ENCODE data around the gene TMEM123.

DNA sequence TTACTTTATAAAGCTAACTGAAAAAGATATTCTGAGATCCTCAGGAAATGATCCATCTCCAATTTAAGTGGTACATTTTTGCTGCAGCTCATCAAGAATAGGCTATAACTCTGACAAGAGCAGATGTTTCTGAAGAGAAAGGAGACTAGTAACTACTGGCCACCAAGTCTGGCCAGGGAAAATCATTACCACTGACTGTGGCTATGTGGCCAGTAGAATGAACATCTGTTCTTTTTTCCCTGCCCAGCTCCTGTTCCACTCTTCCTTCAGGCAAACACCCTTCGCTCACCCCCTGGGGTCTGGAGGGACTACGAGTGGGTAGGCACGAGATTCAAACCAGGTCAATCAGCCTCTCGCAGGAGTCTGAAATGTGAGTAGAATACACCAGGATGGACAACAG lies 23.9 kb downstream of the TMEM123 start:
- TF ChIP-seq, protein P1, sequence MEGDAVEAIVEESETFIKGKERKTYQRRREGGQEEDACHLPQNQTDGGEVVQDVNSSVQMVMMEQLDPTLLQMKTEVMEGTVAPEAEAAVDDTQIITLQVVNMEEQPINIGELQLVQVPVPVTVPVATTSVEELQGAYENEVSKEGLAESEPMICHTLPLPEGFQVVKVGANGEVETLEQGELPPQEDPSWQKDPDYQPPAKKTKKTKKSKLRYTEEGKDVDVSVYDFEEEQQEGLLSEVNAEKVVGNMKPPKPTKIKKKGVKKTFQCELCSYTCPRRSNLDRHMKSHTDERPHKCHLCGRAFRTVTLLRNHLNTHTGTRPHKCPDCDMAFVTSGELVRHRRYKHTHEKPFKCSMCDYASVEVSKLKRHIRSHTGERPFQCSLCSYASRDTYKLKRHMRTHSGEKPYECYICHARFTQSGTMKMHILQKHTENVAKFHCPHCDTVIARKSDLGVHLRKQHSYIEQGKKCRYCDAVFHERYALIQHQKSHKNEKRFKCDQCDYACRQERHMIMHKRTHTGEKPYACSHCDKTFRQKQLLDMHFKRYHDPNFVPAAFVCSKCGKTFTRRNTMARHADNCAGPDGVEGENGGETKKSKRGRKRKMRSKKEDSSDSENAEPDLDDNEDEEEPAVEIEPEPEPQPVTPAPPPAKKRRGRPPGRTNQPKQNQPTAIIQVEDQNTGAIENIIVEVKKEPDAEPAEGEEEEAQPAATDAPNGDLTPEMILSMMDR (conservative IDR thresholded peaks at IDR 0.05; ENCODE audit: low read depth, low read length), result no peak
- TF ChIP-seq EZH2 (IDR thresholded peaks at IDR 0.05; ENCODE audit: borderline replicate concordance, low read depth, low read length, poor library complexity, severe bottlenecking), result no peak

All from A673 (cell line).